ENCODE data around the gene APOC1.

The APOC1 gene

DNA sequence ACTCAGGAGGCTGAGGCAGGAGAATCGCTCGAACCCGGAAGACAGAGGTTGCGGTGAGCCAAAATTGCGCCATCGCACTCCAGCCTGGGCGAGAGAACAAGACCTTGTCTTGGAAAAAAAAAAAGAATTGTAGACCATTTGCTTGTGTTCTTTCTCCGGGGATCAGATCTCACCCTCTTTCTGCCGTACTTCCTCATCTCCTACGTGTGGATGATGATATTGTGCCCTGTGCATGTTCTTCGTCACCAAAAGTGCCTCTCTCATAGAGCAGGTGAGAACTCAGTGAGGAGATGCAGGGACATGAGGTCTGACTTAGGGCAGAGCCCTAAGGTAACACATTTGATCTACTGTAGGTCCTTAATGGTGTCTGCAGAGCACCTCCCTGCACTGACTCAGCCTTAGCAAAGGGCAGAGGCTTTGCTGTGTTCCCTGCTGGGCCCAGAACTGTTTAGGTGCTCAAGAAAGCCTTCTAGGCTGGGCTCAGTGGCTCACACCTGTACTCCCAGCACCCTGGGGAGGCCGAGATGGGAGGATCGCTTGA is 32.7 kb downstream of the APOC1 start:
- Histone ChIP-seq H3K4me2 (ENCODE audit: low read depth, low read length, poor library complexity, severe bottlenecking) (no peak overlapping the region), H3K36me3 (ENCODE audit: insufficient read depth, low read length) (no peaks in the 10 kb centered on the region), H3K9me2 (replicated peaks; ENCODE audit: low read depth, low read length) (no peaks in the 10 kb centered on the region), H3F3A (ENCODE audit: low read depth) (no peaks in the 10 kb centered on the region), H2AFZ (ENCODE audit: low read length) (no peak overlapping the region), H3K79me2 (ENCODE audit: insufficient read depth, low read length) (no peaks in the 10 kb centered on the region), H3K27me3 (ENCODE audit: insufficient read depth, low read length, poor library complexity, severe bottlenecking) (no peaks in the 10 kb centered on the region), H3K9ac (ENCODE audit: low read depth, low read length, poor library complexity, severe bottlenecking) (no peak overlapping the region), H4K20me1 (ENCODE audit: insufficient read depth, low read length, poor library complexity, severe bottlenecking) (no peaks in the 10 kb centered on the region), H3K9me3 (ENCODE audit: insufficient read depth, low read depth, low read length) (no peaks in the 10 kb centered on the region), H3K4me3 (ENCODE audit: low read length, poor library complexity, severe bottlenecking) (no peak overlapping the region), H3K4me1 (ENCODE audit: insufficient read depth, low read length, poor library complexity, severe bottlenecking) (no peaks in the 10 kb centered on the region)
- no peak for TF ChIP-seq EZH2phosphoT487 (IDR thresholded peaks at IDR 0.05; ENCODE audit: borderline replicate concordance)

GRCh38 chr19:44948237-44948636 is 33.8 kb downstream of the APOC1 start:
- Histone ChIP-seq H4K20me1 (ENCODE audit: insufficient read depth, low read length, poor library complexity, severe bottlenecking) (no peaks in the 10 kb centered on the region), H3K27me3 (ENCODE audit: insufficient read depth, low read length, poor library complexity, severe bottlenecking) (no peaks in the 10 kb centered on the region), H3K36me3 (ENCODE audit: insufficient read depth, low read length) (no peaks in the 10 kb centered on the region), H3K79me2 (ENCODE audit: insufficient read depth, low read length) (no peaks in the 10 kb centered on the region), H3K9ac (ENCODE audit: low read depth, low read length, poor library complexity, severe bottlenecking) (no peak overlapping the region), H3K9me2 (replicated peaks; ENCODE audit: low read depth, low read length) (no peaks in the 10 kb centered on the region), H3F3A (ENCODE audit: low read depth) (no peaks in the 10 kb centered on the region), H3K4me1 (ENCODE audit: insufficient read depth, low read length, poor library complexity, severe bottlenecking) (no peaks in the 10 kb centered on the region), H3K4me3 (ENCODE audit: low read length, poor library complexity, severe bottlenecking) (no peak overlapping the region), H3K4me2 (ENCODE audit: low read depth, low read length, poor library complexity, severe bottlenecking) (no peak overlapping the region), H3K9me3 (ENCODE audit: insufficient read depth, low read depth, low read length) (no peaks in the 10 kb centered on the region), H2AFZ (ENCODE audit: low read length) (no peak overlapping the region)
- no peak for TF ChIP-seq EZH2phosphoT487 (IDR thresholded peaks at IDR 0.05; ENCODE audit: borderline replicate concordance)
- TF ChIP-seq, protein P1, sequence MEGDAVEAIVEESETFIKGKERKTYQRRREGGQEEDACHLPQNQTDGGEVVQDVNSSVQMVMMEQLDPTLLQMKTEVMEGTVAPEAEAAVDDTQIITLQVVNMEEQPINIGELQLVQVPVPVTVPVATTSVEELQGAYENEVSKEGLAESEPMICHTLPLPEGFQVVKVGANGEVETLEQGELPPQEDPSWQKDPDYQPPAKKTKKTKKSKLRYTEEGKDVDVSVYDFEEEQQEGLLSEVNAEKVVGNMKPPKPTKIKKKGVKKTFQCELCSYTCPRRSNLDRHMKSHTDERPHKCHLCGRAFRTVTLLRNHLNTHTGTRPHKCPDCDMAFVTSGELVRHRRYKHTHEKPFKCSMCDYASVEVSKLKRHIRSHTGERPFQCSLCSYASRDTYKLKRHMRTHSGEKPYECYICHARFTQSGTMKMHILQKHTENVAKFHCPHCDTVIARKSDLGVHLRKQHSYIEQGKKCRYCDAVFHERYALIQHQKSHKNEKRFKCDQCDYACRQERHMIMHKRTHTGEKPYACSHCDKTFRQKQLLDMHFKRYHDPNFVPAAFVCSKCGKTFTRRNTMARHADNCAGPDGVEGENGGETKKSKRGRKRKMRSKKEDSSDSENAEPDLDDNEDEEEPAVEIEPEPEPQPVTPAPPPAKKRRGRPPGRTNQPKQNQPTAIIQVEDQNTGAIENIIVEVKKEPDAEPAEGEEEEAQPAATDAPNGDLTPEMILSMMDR (conservative IDR thresholded peaks at IDR 0.05; ENCODE audit: low read length): no peak

- no peaks in the 10 kb centered on the region for H3K9me2 ChIP-seq (replicated peaks; ENCODE audit: low read depth, low read length)
- H3K4me3 ChIP-seq (ENCODE audit: low read length, poor library complexity, severe bottlenecking): no peak overlapping the region
- no peak overlapping the region for H3K4me2 ChIP-seq (ENCODE audit: low read depth, low read length, poor library complexity, severe bottlenecking)
- no peaks in the 10 kb centered on the region for H3K36me3 ChIP-seq (ENCODE audit: insufficient read depth, low read length)
- peaks cover 5% of the 10 kb centered on the region; the same call in 1 of the 2 replicates for H3K79me2 ChIP-seq (ENCODE audit: insufficient read depth, low read length)
- H3K4me1 ChIP-seq (ENCODE audit: insufficient read depth, low read length, poor library complexity, severe bottlenecking): peaks cover 5% of the 10 kb centered on the region
- TF ChIP-seq, protein P1 (conservative IDR thresholded peaks at IDR 0.05; ENCODE audit: low read length): no peak
- TF ChIP-seq EZH2phosphoT487 (IDR thresholded peaks at IDR 0.05; ENCODE audit: borderline replicate concordance): no peak
- no peaks in the 10 kb centered on the region for H3F3A ChIP-seq (ENCODE audit: low read depth)
- H4K20me1 ChIP-seq (ENCODE audit: insufficient read depth, low read length, poor library complexity, severe bottlenecking): no peaks in the 10 kb centered on the region
- H3K9ac ChIP-seq (ENCODE audit: low read depth, low read length, poor library complexity, severe bottlenecking): no peak overlapping the region
- H3K27me3 ChIP-seq (ENCODE audit: insufficient read depth, low read length, poor library complexity, severe bottlenecking): no peaks in the 10 kb centered on the region
- H3K9me3 ChIP-seq (ENCODE audit: insufficient read depth, low read depth, low read length): no peaks in the 10 kb centered on the region
- no peak overlapping the region for H2AFZ ChIP-seq (ENCODE audit: low read length)
These were observed 34.5 kb downstream of the APOC1 start for GRCh38 chr19:44948763-44949374.

DNA sequence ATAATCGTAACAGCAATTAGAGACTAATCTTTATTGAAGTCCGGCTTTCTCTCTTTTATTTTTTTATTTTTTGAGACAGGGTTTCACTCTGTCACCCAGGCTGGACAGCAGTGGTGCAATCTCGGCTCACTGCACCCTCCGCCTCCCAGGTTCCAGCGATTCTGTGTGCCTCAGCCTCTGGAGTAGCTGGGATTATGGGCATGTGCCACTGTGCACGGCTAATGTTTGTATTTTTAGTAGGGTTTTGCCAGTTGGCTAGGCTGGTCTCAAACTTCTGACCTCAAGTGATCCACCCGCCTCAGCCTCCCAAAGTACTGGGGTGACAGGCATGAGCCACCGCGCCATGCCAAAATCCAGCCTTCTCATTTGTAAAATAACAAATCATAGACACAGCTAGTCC is 35.1 kb downstream of the APOC1 start:
- Histone ChIP-seq H3K4me3 (ENCODE audit: low read length, poor library complexity, severe bottlenecking) (no peak overlapping the region), H3K27me3 (ENCODE audit: insufficient read depth, low read length, poor library complexity, severe bottlenecking) (no peaks in the 10 kb centered on the region), H3K9me3 (ENCODE audit: insufficient read depth, low read depth, low read length) (no peaks in the 10 kb centered on the region), H3K4me1 (ENCODE audit: insufficient read depth, low read length, poor library complexity, severe bottlenecking) (peaks cover 6% of the 10 kb centered on the region), H3K4me2 (ENCODE audit: low read depth, low read length, poor library complexity, severe bottlenecking) (no peak overlapping the region), H2AFZ (ENCODE audit: low read length) (no peak overlapping the region), H3K9ac (ENCODE audit: low read depth, low read length, poor library complexity, severe bottlenecking) (no peak overlapping the region), H3K9me2 (replicated peaks; ENCODE audit: low read depth, low read length) (no peaks in the 10 kb centered on the region), H3K79me2 (ENCODE audit: insufficient read depth, low read length) (peaks cover 5% of the 10 kb centered on the region; the same call in 1 of the 2 replicates), H3F3A (ENCODE audit: low read depth) (no peaks in the 10 kb centered on the region), H3K36me3 (ENCODE audit: insufficient read depth, low read length) (no peaks in the 10 kb centered on the region), H4K20me1 (ENCODE audit: insufficient read depth, low read length, poor library complexity, severe bottlenecking) (no peaks in the 10 kb centered on the region)
- no peak for TF ChIP-seq EZH2phosphoT487 (IDR thresholded peaks at IDR 0.05; ENCODE audit: borderline replicate concordance)
- TF ChIP-seq, protein P1 (conservative IDR thresholded peaks at IDR 0.05; ENCODE audit: low read length): no peak

Data from Loucy (cell line).